ENCODE data around the gene TSHZ1.

Gene TSHZ1

GRCh38 chr18:75248426-75249174 lies 38.0 kb downstream of the TSHZ1 start:
- no peak for DNase-seq (ENCODE audit: low read depth, low spot score)

- DNase-seq (ENCODE audit: low read depth, low spot score): no peak
Observed at GRCh38 chr18:75249175-75249518, 38.5 kb downstream of the TSHZ1 start.

- DNase-seq (ENCODE audit: low read depth, low spot score): no peak
Observed at GRCh38 chr18:75249672-75250470, 39.3 kb downstream of the TSHZ1 start.

- DNase-seq (ENCODE audit: low read depth, low spot score): no peak
Observed at GRCh38 chr18:75250471-75250821, 39.8 kb downstream of the TSHZ1 start.

GRCh38 chr18:75251466-75251865 lies 40.9 kb downstream of the TSHZ1 start:
- no peak for DNase-seq (ENCODE audit: low read depth, low spot score)

GRCh38 chr18:75252136-75252535 lies 41.5 kb downstream of the TSHZ1 start:
- DNase-seq (ENCODE audit: low read depth, low spot score): no peak

- no peak for DNase-seq (ENCODE audit: low read depth, low spot score)
Observed at GRCh38 chr18:75253043-75253442, 42.4 kb downstream of the TSHZ1 start.

- DNase-seq (ENCODE audit: low read depth, low spot score): no peak
Observed at GRCh38 chr18:75253784-75254183, 43.2 kb downstream of the TSHZ1 start.

- DNase-seq (ENCODE audit: low read depth, low spot score): no peak
Observed at GRCh38 chr18:75255094-75255493, 44.5 kb downstream of the TSHZ1 start.

- DNase-seq (ENCODE audit: low read depth, low spot score): no peak
Observed at GRCh38 chr18:75256376-75256775, 45.8 kb downstream of the TSHZ1 start.

GRCh38 chr18:75257605-75258004 lies 47.0 kb downstream of the TSHZ1 start:
- no peak for DNase-seq (ENCODE audit: low read depth, low spot score)

GRCh38 chr18:75261430-75262223 lies 51.0 kb downstream of the TSHZ1 start:
- no peak for DNase-seq (ENCODE audit: low read depth, low spot score)

GRCh38 chr18:75262511-75262910 lies 51.9 kb downstream of the TSHZ1 start:
- DNase-seq (ENCODE audit: low read depth, low spot score): no peak

GRCh38 chr18:75264195-75264594 lies 53.6 kb downstream of the TSHZ1 start:
- DNase-seq (ENCODE audit: low read depth, low spot score): no peak

- DNase-seq (ENCODE audit: low read depth, low spot score): no peak
Observed at GRCh38 chr18:75264926-75265597, 54.5 kb downstream of the TSHZ1 start.

- no peak for DNase-seq (ENCODE audit: low read depth, low spot score)
Observed at GRCh38 chr18:75265872-75266271, 55.3 kb downstream of the TSHZ1 start.

- no peak for DNase-seq (ENCODE audit: low read depth, low spot score)
Observed at GRCh38 chr18:75267643-75268363, 57.2 kb downstream of the TSHZ1 start.

GRCh38 chr18:75268364-75268646 lies 57.7 kb downstream of the TSHZ1 start:
- DNase-seq (ENCODE audit: low read depth, low spot score): no peak

- no peak for DNase-seq (ENCODE audit: low read depth, low spot score)
Observed at GRCh38 chr18:75269124-75269680, 58.6 kb downstream of the TSHZ1 start.

GRCh38 chr18:75269696-75270095 lies 59.1 kb downstream of the TSHZ1 start:
- DNase-seq (ENCODE audit: low read depth, low spot score): no peak

- DNase-seq (ENCODE audit: low read depth, low spot score): no peak
Observed at GRCh38 chr18:75271952-75272351, 61.4 kb downstream of the TSHZ1 start.

All from ELF-1 (cell line).